Heart left ventricle (tissue), 16 donors: ENCODE measurements around the gene CDV3. TPM values are rescaled to one million over a fixed set of nuclear protein-coding genes. Genes with fewer than 3 reads are reported as not detected.

Experiments used
- ATAC-seq, 4 donors: fragments of 200-7000 bp; cut with Tn5 transposase; one replicate each; pipeline ENCODE4 v1.9.1; 2020 to 2022; ENCODE audit warnings: moderate library complexity in 4 of 4, mild to moderate bottlenecking in 3 of 4, moderate number of reproducible peaks in 1 of 4
- DNase-seq, 5 donors: peaks; one replicate each; pipeline ENCODE4 v3.0.0-alpha.2; 2020
- H3K27ac ChIP-seq, 12 donors: fragments of 200-600 bp; sonication (generic) in 4 of 12; one replicate each; pipeline versions ENCODE4 v1.5.0 to v1.8.0; 2016 to 2022; ENCODE audit warnings: mild to moderate bottlenecking in 2 of 12
- H3K27me3 ChIP-seq, 9 donors: fragments of 200-600 bp; sonication (generic) in 2 of 9; one replicate each; pipeline versions ENCODE4 v1.5.1 to v1.8.0; 2016 to 2022; ENCODE audit warnings: mild to moderate bottlenecking in 3 of 9
- H3K36me3 ChIP-seq, 9 donors: fragments of 200-600 bp; sonication (generic) in 2 of 9; one replicate each; pipeline versions ENCODE4 v1.5.0 to v1.8.0; 2018 to 2022; ENCODE audit warnings: mild to moderate bottlenecking in 2 of 9
- H3K4me1 ChIP-seq, 12 donors: fragments of 200-600 bp; sonication (generic) in 4 of 12; one replicate each; pipeline versions ENCODE4 v1.5.0 to v1.8.0; 2016 to 2022; ENCODE audit warnings: mild to moderate bottlenecking in 3 of 12
- H3K4me3 ChIP-seq, 12 donors: fragments of 200-600 bp; sonication (generic) in 4 of 12; one replicate each; pipeline versions ENCODE4 v1.5.0 to v1.8.0; 2017 to 2022; ENCODE audit warnings: mild to moderate bottlenecking in 9 of 12, moderate library complexity in 4 of 12
- H3K9me3 ChIP-seq, 12 donors: fragments of 200-600 bp; sonication (generic) in 4 of 12; one replicate each; pipeline versions ENCODE4 v1.5.0 to v1.8.0; 2016 to 2022; ENCODE audit warnings: mild to moderate bottlenecking in 1 of 12
- CTCF ChIP-seq, 12 donors: fragments of 200-600 bp; sonication (generic) in 4 of 12; IDR thresholded peaks; one replicate each; pipeline versions ENCODE4 v1.5.0 to v1.8.0; 2018 to 2022; ENCODE audit warnings: antibody characterized with exemption in 12 of 12, mild to moderate bottlenecking in 5 of 12
- POLR2A ChIP-seq, 2 donors: fragments of 450-650 bp; IDR thresholded peaks; one replicate each; pipeline ENCODE4 v1.6.1; 2017; ENCODE audit warnings: antibody characterized with exemption in 2 of 2, mild to moderate bottlenecking in 2 of 2, moderate library complexity in 2 of 2
- WGBS, 4 donors: extraction: QIAGEN DNeasy Blood & Tissue Kit in 2 of 4; methylation state at CpG; one replicate each; pipeline versions ENCODE4 v1.1.5 to v1.1.7; 2013 to 2018; 5-methylcytosine and 5-hydroxymethylcytosine counted together
- intact Hi-C, 10 donors: fragments of 100-400 bp; cut with DNase I; formaldehyde crosslinking; loops; one replicate each; pipeline versions ENCODE4 v1.11.1 to v1.14.2; 2022
- polyA plus RNA-seq, 2 donors: library from polyadenylated mRNA; stranded (reverse); fragments of 200-250 nt; gene quantifications; one replicate each; pipeline ENCODE4 v1.2.3, GENCODE V29; 2013
- total RNA-seq, 9 donors: library from RNA; depleted of rRNA in 2 of 9; stranded (reverse); fragments of >200 nt in 2 of 9; fragmentation: NEBNext Ultra II Directional in 3 of 9; extraction: Animal tissue kit (Norgen Biotek cat#: 25700) in 3 of 9; gene quantifications; one replicate each; pipeline versions ENCODE4 v1.1.0 to v1.2.4, GENCODE V29; 2016 to 2023
- donor health status: ischemic (EF 13 %, LVEDD 7.1; RV severe dilation, severe dysfunction).
- donor health status: healthy with polysubstance abuse.
- donor health status: DM: no; HTN: yes; CAD: no.
- donor health status: DM: no; HTN: no; CAD: no.
- donor health status: ischemic (EF 25% LVEDD 6.9; RV normal size, moderate dysfunction).
- donor health status: ischemic (EF 25% LVEDD 5.7; RV mildly dilated, moderate dysfunction).
- donor health status: healthy.
- donor health status: DM: yes; HTN: yes; CAD: no.
- donor health status: ischemic (EF 35%, LVEDD 5.7; RV mildly dilated, moderate dysfunction).
- donor health status: nonischemic (EF 11% LVEDD 7.7; RV severe dilation, severe dysfunction).
- donor health status: DM: yes; HTN: yes; CAD: no.
- donor health status: PGD.
- donor health status: ischemic (EF 29% LVEDD 5.4; RV normal size, mild dysfunction).
- donor health status: nonischemic (EF 23%, LVEDD 6.1; RV moderate dilation, normal function).

The CDV3 gene
- total and polyA plus RNA-seq, 11 donors: 30.5 to 221 (median 160) TPM

GRCh38 chr3:133599280-133599679, 25.8 kb downstream of the CDV3 start:
- H3K27ac ChIP-seq: no peak overlapping the region
- intact Hi-C loops: no loop called here
- TF ChIP-seq POLR2A (IDR thresholded peaks at IDR 0.05) (no peak), CTCF (IDR thresholded peaks at IDR 0.05) (no peak)
- no peaks in the 10 kb centered on the region for H3K27me3 ChIP-seq
- H3K4me3 ChIP-seq: no peak overlapping the region
- H3K9me3 ChIP-seq: no peaks in the 10 kb centered on the region
- H3K36me3 ChIP-seq: peaks cover 0 to 28% (median 5%) of the 10 kb centered on the region in 9 donors
- ATAC-seq (no peak), DNase-seq (no peak)
- 88 to 93% (median 91%) methylated on average over 2 of the region's 2 CpGs for WGBS, 4 donors
- H3K4me1 ChIP-seq: no peaks in the 10 kb centered on the region

- Histone ChIP-seq H3K27me3 (no peaks in the 10 kb centered on the region), H3K4me1 (no peaks in the 10 kb centered on the region), H3K9me3 (no peaks in the 10 kb centered on the region), H3K4me3 (no peak overlapping the region), H3K27ac (no peak overlapping the region), H3K36me3 (peaks cover 0 to 31% (median 8%) of the 10 kb centered on the region in 9 donors)
- WGBS, 4 donors: 96 to 100% (median 97%) methylated on average over 1 of the region's 1 CpG
- intact Hi-C loops: no loop called here
- ATAC-seq: no peak
- TF ChIP-seq CTCF (IDR thresholded peaks at IDR 0.05): no peak
- TF ChIP-seq POLR2A (IDR thresholded peaks at IDR 0.05): no peak
- DNase-seq: no peak
Observed at GRCh38 chr3:133600572-133601081, 27.1 kb downstream of the CDV3 start.

GRCh38 chr3:133606342-133606741, 32.9 kb downstream of the CDV3 start:
- Histone ChIP-seq H3K36me3 (peaks cover 0 to 64% (median 49%) of the 10 kb centered on the region in 9 donors), H3K27ac (no peak overlapping the region), H3K4me1 (no peaks in the 10 kb centered on the region), H3K27me3 (no peaks in the 10 kb centered on the region), H3K9me3 (no peaks in the 10 kb centered on the region), H3K4me3 (no peak overlapping the region)
- no peak for TF ChIP-seq POLR2A (IDR thresholded peaks at IDR 0.05)
- no peak for TF ChIP-seq CTCF (IDR thresholded peaks at IDR 0.05)
- WGBS, 4 donors: 82 to 99% (median 94%) methylated on average over 1 of the region's 1 CpG
- intact Hi-C loops: no loop called here
- ATAC-seq: no peak
- no peak for DNase-seq

GRCh38 chr3:133606902-133607301, 33.4 kb downstream of the CDV3 start:
- no peak for DNase-seq
- no peaks in the 10 kb centered on the region for H3K4me1 ChIP-seq
- no peaks in the 10 kb centered on the region for H3K9me3 ChIP-seq
- H3K27me3 ChIP-seq: no peaks in the 10 kb centered on the region
- no peak overlapping the region for H3K27ac ChIP-seq
- peaks cover 0 to 69% (median 54%) of the 10 kb centered on the region in 9 donors for H3K36me3 ChIP-seq
- 94 to 98% (median 96%) methylated on average over 4 of the region's 4 CpGs for WGBS, 4 donors
- TF ChIP-seq CTCF (IDR thresholded peaks at IDR 0.05) (no peak), POLR2A (IDR thresholded peaks at IDR 0.05) (no peak)
- no peak for ATAC-seq
- intact Hi-C loops: no loop called here
- H3K4me3 ChIP-seq: no peak overlapping the region
